HCT116 (cell line): Measurements from ENCODE around the gene POU2AF2. TPM values are rescaled to one million over a fixed set of nuclear protein-coding genes. Genes with fewer than 3 reads are reported as not detected.

Experiments used
- ATAC-seq: fragments of 200-7000 bp; cut with Tn5 transposase; 2 replicates; pipeline ENCODE4 v1.9.1; 2020; ENCODE audit warnings: mild to moderate bottlenecking, moderate library complexity
- BruUV-seq: library from RNA; stranded (reverse); fragments of 400-500 nt; replicated peaks from 2 replicates; lab custom pipeline; 2021; lab: Mats Ljungman, UMichigan
- CTCF ChIA-PET: fragments of 300-600 bp; sonication (Branson Sonifier 250); formaldehyde crosslinking; loops from one replicate; lab custom pipeline; 2021; ENCODE audit warnings: antibody characterized with exemption; lab: Charles Lee
- POLR2A ChIA-PET: fragments of 300-600, 350-600 bp; sonication (Branson Sonifier 250); formaldehyde crosslinking; loops from one replicate; lab custom pipeline; 2021; ENCODE audit warnings: antibody characterized with exemption; lab: Charles Lee
- RAD21 ChIA-PET, 2 experiments: fragments of 300-600 bp; sonication (Branson Sonifier 250); formaldehyde crosslinking; loops; one replicate each; lab custom pipeline; 2023; ENCODE audit warnings: low total read pairs in 2 of 2; ENCODE audit not compliant: uncharacterized antibody in 2 of 2, unreplicated experiment in 2 of 2, low non-redundant PET in 1 of 2; lab: Charles Lee
- DNase-seq: peaks from one replicate; pipeline ENCODE4 v3.0.0-alpha.2; 2010; ENCODE audit warnings: low read depth, low spot score
- H2AFZ ChIP-seq: fragments of 200-600 bp; shearing (Covaris generic), sonication (generic); 2 replicates; pipeline ENCODE4 v1.6.1; 2017; ENCODE audit warnings: low read depth, mixed run types, mixed read lengths, antibody characterized with exemption, low read length; ENCODE audit not compliant: poor library complexity, severe bottlenecking
- H3K27ac ChIP-seq: 2 replicates; pipeline ENCODE4 v1.5.1; 2012; ENCODE audit warnings: low read depth, low read length
- H3K27me3 ChIP-seq: fragments of 200-600 bp; sonication (generic); 2 replicates; pipeline ENCODE4 v1.6.1; 2016; ENCODE audit warnings: mixed run types, low read length, mixed read lengths; ENCODE audit not compliant: insufficient read depth
- H3K36me3 ChIP-seq, 2 experiments: fragments of 200-500 bp in 1 of 2; fragments of 200-600 bp in 1 of 2; sonication (Bioruptor generic) in 1 of 2; sonication (generic) in 1 of 2; 2 replicates each; pipeline versions ENCODE4 v1.5.1 to v1.6.1; 2014 to 2016; ENCODE audit warnings: low read length in 2 of 2, inconsistent platforms in 1 of 2, mixed read lengths in 1 of 2, mixed run types in 1 of 2; ENCODE audit not compliant: insufficient read depth in 2 of 2, control insufficient read depth in 1 of 2
- H3K4me1 ChIP-seq, 2 experiments: fragments of 200-600 bp in 1 of 2; sonication (generic) in 1 of 2; 2 replicates each; pipeline versions ENCODE4 v1.5.1 to v1.6.1; 2012 to 2017; ENCODE audit warnings: low read length in 2 of 2, inconsistent platforms in 1 of 2, mild to moderate bottlenecking in 1 of 2, mixed read lengths in 1 of 2, mixed run types in 1 of 2, moderate library complexity in 1 of 2; ENCODE audit not compliant: insufficient read depth in 2 of 2, control insufficient read depth in 1 of 2
- H3K4me2 ChIP-seq: fragments of 200-600 bp; sonication (generic); 2 replicates; pipeline ENCODE4 v1.6.1; 2017; ENCODE audit warnings: mixed run types, low read length, mixed read lengths
- H3K4me3 ChIP-seq, 2 experiments: fragments of 200-600 bp in 1 of 2; sonication (generic) in 1 of 2; replicated peaks in 1 of 2; 2 replicates each; pipeline ENCODE4 v1.5.1; 2011 to 2016; ENCODE audit warnings: low read length in 2 of 2, control low read depth in 1 of 2, low read depth in 1 of 2, mild to moderate bottlenecking in 1 of 2, mixed read lengths in 1 of 2, mixed run types in 1 of 2
- H3K79me2 ChIP-seq: fragments of 200-600 bp; sonication (generic); 2 replicates; pipeline ENCODE4 v1.6.1; 2017; ENCODE audit warnings: mild to moderate bottlenecking, mixed run types, low read length, moderate library complexity, mixed read lengths; ENCODE audit not compliant: insufficient read depth
- H3K9ac ChIP-seq: fragments of 200-600 bp; sonication (generic); 2 replicates; pipeline ENCODE4 v1.6.1; 2016; ENCODE audit warnings: low read length, mixed read lengths
- H3K9me2 ChIP-seq: fragments of 200-600 bp; sonication (generic), shearing (Covaris generic); 2 replicates; pipeline ENCODE4 v1.6.1; 2017; ENCODE audit warnings: mixed run types, mild to moderate bottlenecking, moderate library complexity; ENCODE audit not compliant: insufficient read depth
- H3K9me3 ChIP-seq, 2 experiments: fragments of 200-500 bp in 1 of 2; fragments of 200-600 bp in 1 of 2; sonication (Bioruptor generic) in 1 of 2; sonication (generic) in 1 of 2; 2 replicates each; pipeline ENCODE4 v1.6.1; 2014 to 2017; ENCODE audit warnings: low read length in 2 of 2, mixed read lengths in 2 of 2, inconsistent platforms in 1 of 2, low read depth in 1 of 2, mild to moderate bottlenecking in 1 of 2, mixed run types in 1 of 2, moderate library complexity in 1 of 2; ENCODE audit not compliant: control insufficient read depth in 1 of 2, insufficient read depth in 1 of 2
- H4K20me1 ChIP-seq: fragments of 200-600 bp; sonication (generic), shearing (Covaris generic); 2 replicates; pipeline ENCODE4 v1.6.1; 2017; ENCODE audit warnings: mixed run types, mild to moderate bottlenecking, moderate library complexity; ENCODE audit not compliant: insufficient read depth
- CBX3 ChIP-seq: IDR thresholded peaks from 2 replicates; pipeline ENCODE4 v1.6.1; 2012; ENCODE audit warnings: low read depth
- ELF1 ChIP-seq: IDR thresholded peaks from 2 replicates; pipeline ENCODE4 v1.6.1; 2012; ENCODE audit warnings: low read depth, borderline replicate concordance
- EZH2phosphoT487 ChIP-seq: fragments of 200-600 bp; IDR thresholded peaks from 2 replicates; pipeline ENCODE4 v1.6.1; 2018; ENCODE audit warnings: antibody characterized with exemption, borderline replicate concordance
- FOSL1 ChIP-seq: IDR thresholded peaks from 2 replicates; pipeline ENCODE4 v1.6.1; 2012; ENCODE audit warnings: low read depth
- JUND ChIP-seq: IDR thresholded peaks from 2 replicates; pipeline ENCODE4 v1.6.1; 2012
- MAX ChIP-seq: IDR thresholded peaks from 2 replicates; pipeline ENCODE4 v1.6.1; 2012
- POLR2AphosphoS5 ChIP-seq: IDR thresholded peaks from 2 replicates; pipeline ENCODE4 v1.6.1; 2011; ENCODE audit warnings: mild to moderate bottlenecking, low read depth, low read length, moderate library complexity
- SIN3A ChIP-seq: IDR thresholded peaks from 2 replicates; pipeline ENCODE4 v1.6.1; 2012; ENCODE audit warnings: low read depth
- SP1 ChIP-seq: IDR thresholded peaks from 2 replicates; pipeline ENCODE4 v1.6.1; 2012; ENCODE audit warnings: low read depth
- TCF7L2 ChIP-seq: IDR thresholded peaks from 2 replicates; pipeline ENCODE4 v1.7.0; 2011; ENCODE audit warnings: borderline replicate concordance, inconsistent platforms; ENCODE audit not compliant: insufficient read depth, insufficient read length; ENCODE audit errors: extremely low read depth
- YY1 ChIP-seq: IDR thresholded peaks from 2 replicates; pipeline ENCODE4 v1.6.1; 2011; ENCODE audit warnings: low read length, low read depth, moderate library complexity, mild to moderate bottlenecking; ENCODE audit not compliant: insufficient replicate concordance; ENCODE audit errors: extremely low read depth
- ZFX ChIP-seq: fragments of 450-650 bp; IDR thresholded peaks from 2 replicates; pipeline ENCODE4 v1.6.1; 2017
- ZNF274 ChIP-seq: fragments of 200-500 bp; sonication (Bioruptor generic); IDR thresholded peaks from 2 replicates; pipeline ENCODE4 v1.6.1; 2014; ENCODE audit warnings: mild to moderate bottlenecking, low read depth, low read length, inconsistent platforms
- intact Hi-C: fragments of 100-400 bp; cut with micrococcal nuclease; formaldehyde crosslinking; loops from 2 replicates; pipeline ENCODE4 v1.10.0; 2022
- total RNA-seq: library from RNA; stranded (reverse); gene quantifications from one replicate; pipeline ENCODE4 v1.2.1, GENCODE V29; 2021; ENCODE audit not compliant: unreplicated experiment
- TF ChIP-seq, protein P1 (sequence below): IDR thresholded peaks from 2 replicates; pipeline ENCODE4 v1.6.1; 2012

The POU2AF2 gene
- total RNA-seq, 1 experiment from 2014 or later = not detected

DNA sequence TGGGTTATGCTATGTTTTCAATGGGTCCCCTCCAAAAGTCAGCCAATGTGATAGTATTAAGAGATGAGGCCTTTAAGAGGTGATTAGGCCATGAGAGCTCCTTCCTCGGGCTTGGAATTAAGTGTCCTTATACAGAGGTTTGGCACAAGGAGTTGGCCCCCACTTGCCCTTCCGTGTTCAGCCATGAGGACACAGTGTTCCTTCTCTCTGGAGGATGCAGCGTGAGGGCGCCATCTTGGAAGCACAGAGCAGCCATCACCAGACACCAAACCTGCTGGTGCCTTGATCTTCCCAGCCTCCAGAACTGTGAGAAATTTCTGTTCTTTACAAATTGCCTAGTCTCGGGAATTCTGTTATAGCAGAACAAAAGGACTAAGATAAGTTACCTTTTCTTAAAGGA lies 79.7 kb downstream of the POU2AF2 start:
- RAD21 ChIA-PET = no interaction called here

DNA sequence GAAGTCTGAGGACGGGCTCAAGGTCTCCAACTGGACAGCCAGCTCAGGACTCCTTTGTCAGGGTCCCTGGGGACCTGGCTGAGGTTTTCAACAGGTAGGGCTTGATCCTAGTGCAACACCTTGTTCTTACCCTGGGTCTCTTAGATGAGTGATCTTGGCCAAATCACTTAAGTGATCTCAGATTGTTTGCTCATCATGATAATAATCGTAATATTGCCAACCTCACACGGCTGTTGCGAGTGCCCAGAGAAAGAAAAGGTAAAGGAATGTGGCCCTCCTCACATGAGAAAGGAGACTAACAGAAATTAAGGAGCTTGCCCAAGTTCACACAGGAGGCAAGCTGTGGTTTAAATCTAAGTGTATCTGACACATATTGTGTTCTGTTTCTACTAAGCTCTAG lies 81.3 kb downstream of the POU2AF2 start:
- peaks cover 22% of the 10 kb centered on the region for H3K27me3 ChIP-seq
- TF ChIP-seq, protein P1, sequence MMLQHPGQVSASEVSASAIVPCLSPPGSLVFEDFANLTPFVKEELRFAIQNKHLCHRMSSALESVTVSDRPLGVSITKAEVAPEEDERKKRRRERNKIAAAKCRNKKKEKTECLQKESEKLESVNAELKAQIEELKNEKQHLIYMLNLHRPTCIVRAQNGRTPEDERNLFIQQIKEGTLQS = no peak
- TF ChIP-seq JUND (no peak), ZFX (no peak), SP1 (no peak), ELF1 (no peak), YY1 (no peak), CBX3 (no peak), POLR2AphosphoS5 (no peak), EZH2phosphoT487 (no peak), SIN3A (no peak), TCF7L2 (no peak), ZNF274 (no peak)
- TF ChIP-seq, all 23 proteins: peak for 0
- H4K20me1 ChIP-seq = no peaks in the 10 kb centered on the region
- RAD21 ChIA-PET = no interaction called here
- DNase-seq (no peak), ATAC-seq (no peak)
- H3K4me3 ChIP-seq = no peak overlapping the region
- no peak overlapping the region for H2AFZ ChIP-seq
- H3K4me1 ChIP-seq = no peaks in the 10 kb centered on the region
- H3K9me3 ChIP-seq = no peaks in the 10 kb centered on the region
- intact Hi-C loops = no loop called here
- POLR2A ChIA-PET = no interaction called here
- H3K9ac ChIP-seq = no peak overlapping the region
- no peaks in the 10 kb centered on the region for H3K36me3 ChIP-seq
- CTCF ChIA-PET = no interaction called here
- H3K27ac ChIP-seq = no peak overlapping the region
- H3K79me2 ChIP-seq = no peaks in the 10 kb centered on the region
- no TSS peak for BruUV-seq
- no peak overlapping the region for H3K4me2 ChIP-seq
- no peaks in the 10 kb centered on the region for H3K9me2 ChIP-seq

More for the DNA sequence above, 79.7 kb downstream of the POU2AF2 start:
- DNase-seq (no peak), ATAC-seq (no peak)
- Histone ChIP-seq H3K9me2 (no peaks in the 10 kb centered on the region), H3K9me3 (no peaks in the 10 kb centered on the region), H3K36me3 (no peaks in the 10 kb centered on the region), H3K4me3 (no peak overlapping the region), H3K27ac (no peak overlapping the region), H3K27me3 (peaks cover 22% of the 10 kb centered on the region), H3K9ac (no peak overlapping the region), H3K79me2 (no peaks in the 10 kb centered on the region), H3K4me2 (no peak overlapping the region), H3K4me1 (no peaks in the 10 kb centered on the region), H4K20me1 (no peaks in the 10 kb centered on the region), H2AFZ (no peak overlapping the region)
- intact Hi-C loops = no loop called here
- no TSS peak for BruUV-seq
- CTCF ChIA-PET = no interaction called here
- TF ChIP-seq SP1 (no peak), MAX (no peak), ZFX (no peak), CBX3 (no peak), ZNF274 (no peak), ELF1 (no peak), EZH2phosphoT487 (no peak), FOSL1 (no peak), JUND (no peak)
- POLR2A ChIA-PET = no interaction called here
